ENCODE measurements around the gene RAB39A. TPM values are rescaled to one million over a fixed set of nuclear protein-coding genes. Genes with fewer than 3 reads are reported as not detected.

The RAB39A gene
- total and polyA plus RNA-seq, 4 donors = 0.14 to 3.5 (median 0.92) TPM

DNA sequence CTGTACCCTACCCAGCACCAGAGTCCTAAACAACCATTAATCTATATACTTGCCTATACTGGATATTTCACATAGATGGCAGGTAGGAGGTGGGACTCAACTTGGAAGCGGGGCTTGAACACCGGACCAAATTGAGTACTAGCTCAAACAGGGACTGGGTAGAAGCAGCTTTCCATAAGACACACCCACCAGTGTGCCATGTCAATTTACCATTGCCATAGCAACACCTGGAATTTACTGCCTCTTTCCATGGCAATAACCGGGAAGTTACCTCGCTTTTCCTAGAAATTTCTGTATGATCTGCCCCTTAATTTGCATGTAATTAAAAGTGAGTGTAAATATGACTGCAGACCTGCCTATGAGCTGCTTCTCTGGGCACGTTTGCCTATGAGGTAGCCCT is 41.8 kb downstream of the RAB39A start:
- Histone ChIP-seq H3K36me3 (ENCODE audit: control insufficient read depth in 4 of 4, insufficient read depth in 3 of 4, low read depth in 1 of 4, low read length in 3 of 4) (no peaks in the 10 kb centered on the region), H3K9me3 (ENCODE audit: control insufficient read depth in 4 of 4, low read length in 3 of 4) (no peaks in the 10 kb centered on the region), H3K27ac (ENCODE audit: low read depth in 1 of 2, low read length in 2 of 2) (no peak overlapping the region), H3K4me1 (ENCODE audit: control insufficient read depth in 4 of 4, insufficient read depth in 4 of 4, low read length in 3 of 4) (no peaks in the 10 kb centered on the region), H3K27me3 (ENCODE audit: control insufficient read depth in 4 of 4, insufficient read depth in 4 of 4, low read length in 3 of 4) (no peaks in the 10 kb centered on the region), H3K4me3 (ENCODE audit: low read depth in 1 of 3, low read length in 3 of 3) (no peak overlapping the region), H3K9ac (ENCODE audit: low read depth in 1 of 2, low read length in 2 of 2) (no peak overlapping the region)
- DNase-seq (ENCODE audit: low spot score) = no peak
- 77% methylated on average over 5 of the region's 5 CpGs for WGBS
- no peak for TF ChIP-seq JUND (IDR thresholded peaks at IDR 0.05)
- no peak for TF ChIP-seq RAD21 (IDR thresholded peaks at IDR 0.05)
- TF ChIP-seq HNF4G (IDR thresholded peaks at IDR 0.05) = no peak
- TF ChIP-seq HNF4A (conservative IDR thresholded peaks at IDR 0.05) = no peak
- no peak for TF ChIP-seq FOXA2 (IDR thresholded peaks at IDR 0.05)
- no peak for TF ChIP-seq RXRA (IDR thresholded peaks at IDR 0.05)
- TF ChIP-seq TAF1 (conservative IDR thresholded peaks at IDR 0.05) = no peak
- no peak for TF ChIP-seq EGR1 (IDR thresholded peaks at IDR 0.05; ENCODE audit: low read depth in 2 of 2)
- TF ChIP-seq, protein P1, sequence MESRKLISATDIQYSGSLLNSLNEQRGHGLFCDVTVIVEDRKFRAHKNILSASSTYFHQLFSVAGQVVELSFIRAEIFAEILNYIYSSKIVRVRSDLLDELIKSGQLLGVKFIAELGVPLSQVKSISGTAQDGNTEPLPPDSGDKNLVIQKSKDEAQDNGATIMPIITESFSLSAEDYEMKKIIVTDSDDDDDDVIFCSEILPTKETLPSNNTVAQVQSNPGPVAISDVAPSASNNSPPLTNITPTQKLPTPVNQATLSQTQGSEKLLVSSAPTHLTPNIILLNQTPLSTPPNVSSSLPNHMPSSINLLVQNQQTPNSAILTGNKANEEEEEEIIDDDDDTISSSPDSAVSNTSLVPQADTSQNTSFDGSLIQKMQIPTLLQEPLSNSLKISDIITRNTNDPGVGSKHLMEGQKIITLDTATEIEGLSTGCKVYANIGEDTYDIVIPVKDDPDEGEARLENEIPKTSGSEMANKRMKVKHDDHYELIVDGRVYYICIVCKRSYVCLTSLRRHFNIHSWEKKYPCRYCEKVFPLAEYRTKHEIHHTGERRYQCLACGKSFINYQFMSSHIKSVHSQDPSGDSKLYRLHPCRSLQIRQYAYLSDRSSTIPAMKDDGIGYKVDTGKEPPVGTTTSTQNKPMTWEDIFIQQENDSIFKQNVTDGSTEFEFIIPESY (IDR thresholded peaks at IDR 0.05) = no peak
- no peak for TF ChIP-seq NR2F2 (IDR thresholded peaks at IDR 0.05)
- TF ChIP-seq, protein P2, sequence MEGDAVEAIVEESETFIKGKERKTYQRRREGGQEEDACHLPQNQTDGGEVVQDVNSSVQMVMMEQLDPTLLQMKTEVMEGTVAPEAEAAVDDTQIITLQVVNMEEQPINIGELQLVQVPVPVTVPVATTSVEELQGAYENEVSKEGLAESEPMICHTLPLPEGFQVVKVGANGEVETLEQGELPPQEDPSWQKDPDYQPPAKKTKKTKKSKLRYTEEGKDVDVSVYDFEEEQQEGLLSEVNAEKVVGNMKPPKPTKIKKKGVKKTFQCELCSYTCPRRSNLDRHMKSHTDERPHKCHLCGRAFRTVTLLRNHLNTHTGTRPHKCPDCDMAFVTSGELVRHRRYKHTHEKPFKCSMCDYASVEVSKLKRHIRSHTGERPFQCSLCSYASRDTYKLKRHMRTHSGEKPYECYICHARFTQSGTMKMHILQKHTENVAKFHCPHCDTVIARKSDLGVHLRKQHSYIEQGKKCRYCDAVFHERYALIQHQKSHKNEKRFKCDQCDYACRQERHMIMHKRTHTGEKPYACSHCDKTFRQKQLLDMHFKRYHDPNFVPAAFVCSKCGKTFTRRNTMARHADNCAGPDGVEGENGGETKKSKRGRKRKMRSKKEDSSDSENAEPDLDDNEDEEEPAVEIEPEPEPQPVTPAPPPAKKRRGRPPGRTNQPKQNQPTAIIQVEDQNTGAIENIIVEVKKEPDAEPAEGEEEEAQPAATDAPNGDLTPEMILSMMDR (IDR thresholded peaks at IDR 0.05; ENCODE audit: low read depth, low read length, missing input control) = no peak
- TF ChIP-seq, protein P3, sequence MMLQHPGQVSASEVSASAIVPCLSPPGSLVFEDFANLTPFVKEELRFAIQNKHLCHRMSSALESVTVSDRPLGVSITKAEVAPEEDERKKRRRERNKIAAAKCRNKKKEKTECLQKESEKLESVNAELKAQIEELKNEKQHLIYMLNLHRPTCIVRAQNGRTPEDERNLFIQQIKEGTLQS (IDR thresholded peaks at IDR 0.05) = no peak
- no peak for TF ChIP-seq YY1 (IDR thresholded peaks at IDR 0.05)
- TF ChIP-seq, protein P4, sequence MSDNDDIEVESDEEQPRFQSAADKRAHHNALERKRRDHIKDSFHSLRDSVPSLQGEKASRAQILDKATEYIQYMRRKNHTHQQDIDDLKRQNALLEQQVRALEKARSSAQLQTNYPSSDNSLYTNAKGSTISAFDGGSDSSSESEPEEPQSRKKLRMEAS (IDR thresholded peaks at IDR 0.05) = no peak
- no peak for TF ChIP-seq GABPA (IDR thresholded peaks at IDR 0.05 in 1 of 2, conservative IDR thresholded peaks at IDR 0.05 in 1 of 2)

DNA sequence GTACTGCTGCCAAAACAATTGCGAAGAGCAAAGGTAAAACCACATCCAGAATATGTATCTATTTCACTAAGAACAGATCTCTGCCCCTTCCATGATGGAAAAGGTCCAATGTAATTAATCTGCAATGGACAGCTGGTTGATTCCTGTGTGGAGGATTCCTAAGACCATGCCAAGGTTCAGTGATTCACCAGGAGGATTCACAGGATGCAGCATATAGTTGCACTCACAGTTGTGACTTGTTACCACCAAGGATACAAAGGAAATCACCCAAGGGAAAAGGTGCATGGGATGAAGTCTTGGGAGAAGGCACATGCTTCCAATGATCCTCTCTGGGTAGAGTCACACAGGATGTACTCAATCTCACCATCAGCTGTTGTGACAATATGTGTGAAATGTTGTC is 45.4 kb downstream of the RAB39A start:
- no peaks in the 10 kb centered on the region for H3K9me3 ChIP-seq (ENCODE audit: control insufficient read depth in 4 of 4, low read length in 3 of 4)
- TF ChIP-seq FOXA2 (IDR thresholded peaks at IDR 0.05) (no peak), EGR1 (IDR thresholded peaks at IDR 0.05; ENCODE audit: low read depth in 2 of 2) (no peak), HNF4A (conservative IDR thresholded peaks at IDR 0.05) (no peak), TAF1 (conservative IDR thresholded peaks at IDR 0.05) (no peak), YY1 (IDR thresholded peaks at IDR 0.05) (no peak), FOXA1 (IDR thresholded peaks at IDR 0.05) (no peak), JUND (IDR thresholded peaks at IDR 0.05) (no peak)
- TF ChIP-seq, protein P4 (IDR thresholded peaks at IDR 0.05) = no peak
- TF ChIP-seq, protein P5, sequence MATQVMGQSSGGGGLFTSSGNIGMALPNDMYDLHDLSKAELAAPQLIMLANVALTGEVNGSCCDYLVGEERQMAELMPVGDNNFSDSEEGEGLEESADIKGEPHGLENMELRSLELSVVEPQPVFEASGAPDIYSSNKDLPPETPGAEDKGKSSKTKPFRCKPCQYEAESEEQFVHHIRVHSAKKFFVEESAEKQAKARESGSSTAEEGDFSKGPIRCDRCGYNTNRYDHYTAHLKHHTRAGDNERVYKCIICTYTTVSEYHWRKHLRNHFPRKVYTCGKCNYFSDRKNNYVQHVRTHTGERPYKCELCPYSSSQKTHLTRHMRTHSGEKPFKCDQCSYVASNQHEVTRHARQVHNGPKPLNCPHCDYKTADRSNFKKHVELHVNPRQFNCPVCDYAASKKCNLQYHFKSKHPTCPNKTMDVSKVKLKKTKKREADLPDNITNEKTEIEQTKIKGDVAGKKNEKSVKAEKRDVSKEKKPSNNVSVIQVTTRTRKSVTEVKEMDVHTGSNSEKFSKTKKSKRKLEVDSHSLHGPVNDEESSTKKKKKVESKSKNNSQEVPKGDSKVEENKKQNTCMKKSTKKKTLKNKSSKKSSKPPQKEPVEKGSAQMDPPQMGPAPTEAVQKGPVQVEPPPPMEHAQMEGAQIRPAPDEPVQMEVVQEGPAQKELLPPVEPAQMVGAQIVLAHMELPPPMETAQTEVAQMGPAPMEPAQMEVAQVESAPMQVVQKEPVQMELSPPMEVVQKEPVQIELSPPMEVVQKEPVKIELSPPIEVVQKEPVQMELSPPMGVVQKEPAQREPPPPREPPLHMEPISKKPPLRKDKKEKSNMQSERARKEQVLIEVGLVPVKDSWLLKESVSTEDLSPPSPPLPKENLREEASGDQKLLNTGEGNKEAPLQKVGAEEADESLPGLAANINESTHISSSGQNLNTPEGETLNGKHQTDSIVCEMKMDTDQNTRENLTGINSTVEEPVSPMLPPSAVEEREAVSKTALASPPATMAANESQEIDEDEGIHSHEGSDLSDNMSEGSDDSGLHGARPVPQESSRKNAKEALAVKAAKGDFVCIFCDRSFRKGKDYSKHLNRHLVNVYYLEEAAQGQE (IDR thresholded peaks at IDR 0.05) = no peak
- TF ChIP-seq, protein P2 (IDR thresholded peaks at IDR 0.05; ENCODE audit: low read depth, low read length, missing input control) = no peak
- no peak for DNase-seq (ENCODE audit: low spot score)
- no peaks in the 10 kb centered on the region for H3K36me3 ChIP-seq (ENCODE audit: control insufficient read depth in 4 of 4, insufficient read depth in 3 of 4, low read depth in 1 of 4, low read length in 3 of 4)
- WGBS = 81% methylated on average over 1 of the region's 1 CpG
- no peak overlapping the region for H3K9ac ChIP-seq (ENCODE audit: low read depth in 1 of 2, low read length in 2 of 2)
- no peaks in the 10 kb centered on the region for H3K4me1 ChIP-seq (ENCODE audit: control insufficient read depth in 4 of 4, insufficient read depth in 4 of 4, low read length in 3 of 4)
- no peak overlapping the region for H3K27ac ChIP-seq (ENCODE audit: low read depth in 1 of 2, low read length in 2 of 2)
- H3K27me3 ChIP-seq (ENCODE audit: control insufficient read depth in 4 of 4, insufficient read depth in 4 of 4, low read length in 3 of 4) = no peaks in the 10 kb centered on the region
- H3K4me3 ChIP-seq (ENCODE audit: low read depth in 1 of 3, low read length in 3 of 3) = no peak overlapping the region
